ENCODE results near the gene RPLP2. TPM values are rescaled to one million over a fixed set of nuclear protein-coding genes. Genes with fewer than 3 reads are reported as not detected.
A peak's percentile ranks its signal among the peaks of the same experiment; 100 is the strongest.

The RPLP2 gene
- total RNA-seq, 8 experiments from 2014 or later = 1,135 to 2,145 (median 1,757) TPM

GRCh38 chr11:854601-855329 is 45.0 kb downstream of the RPLP2 start:
- in situ Hi-C loops (cut with MboI; ENCODE audit: low pct_unique_long_range_greater_than_20kb in 2 of 9, low sequenced_read_pairs in 9 of 9, unreplicated experiment in 9 of 9) = no loop called here
- H3K4me1 ChIP-seq (replicated peaks in 1 of 2) = peaks cover 72 to 74% of the 10 kb centered on the region in 2 donors
- WGBS, 10 experiments = 41 to 80% methylated on average over 1 to 5 of the region's 20 CpGs; no CpG with 5 or more reads in 8 of the 10 experiments
- peak overlapping the region; percentile 23 to 72 for H3K27ac ChIP-seq
- peak in 5 of 8 experiments; percentile 31 to 55 (median 38) for ATAC-seq (replicated peaks in 6 of 8)
- H3K4me3 ChIP-seq = no peak overlapping the region

GRCh38 chr11:855330-855674 is 45.5 kb downstream of the RPLP2 start:
- no CpG with 5 or more reads among the region's 7 CpGs for whole genome bisulfite sequencing, 10 experiments
- peak overlapping the region; percentile 23 to 72 for H3K27ac ChIP-seq
- ATAC-seq (replicated peaks in 6 of 8) = no peak
- in situ Hi-C loops (cut with MboI; ENCODE audit: low pct_unique_long_range_greater_than_20kb in 2 of 9, low sequenced_read_pairs in 9 of 9, unreplicated experiment in 9 of 9) = no loop called here
- peaks cover 78 to 80% of the 10 kb centered on the region in 2 donors for H3K4me1 ChIP-seq (replicated peaks in 1 of 2)
- no peak overlapping the region for H3K4me3 ChIP-seq

GRCh38 chr11:855796-856195 is 46.0 kb downstream of the RPLP2 start:
- in situ Hi-C loops (cut with MboI; ENCODE audit: low pct_unique_long_range_greater_than_20kb in 2 of 9, low sequenced_read_pairs in 9 of 9, unreplicated experiment in 9 of 9) = no loop called here
- ATAC-seq (replicated peaks in 6 of 8) = no peak
- Histone ChIP-seq H3K4me1 (replicated peaks in 1 of 2) (peaks cover 77 to 78% of the 10 kb centered on the region in 2 donors), H3K4me3 (no peak overlapping the region), H3K27ac (peak overlapping the region in 1 of 2 donors; percentile 72)
- 96 to 100% methylated on average over 2 to 5 of the region's 12 CpGs; no CpG with 5 or more reads in 8 of the 10 experiments for WGBS, 10 experiments

GRCh38 chr11:856397-856796 is 46.6 kb downstream of the RPLP2 start:
- peak overlapping the region in 1 of 2 donors; percentile 36 for H3K27ac ChIP-seq
- peak in 4 of 8 experiments; percentile 4 to 65 (median 40) for ATAC-seq (replicated peaks in 6 of 8)
- 80% methylated on average over 2 of the region's 8 CpGs; no CpG with 5 or more reads in 9 of the 10 experiments for WGBS, 10 experiments
- no peak overlapping the region for H3K4me3 ChIP-seq
- H3K4me1 ChIP-seq (replicated peaks in 1 of 2) = peaks cover 72 to 76% of the 10 kb centered on the region in 2 donors
- in situ Hi-C loops (cut with MboI; ENCODE audit: low pct_unique_long_range_greater_than_20kb in 2 of 9, low sequenced_read_pairs in 9 of 9, unreplicated experiment in 9 of 9) = no loop called here

GRCh38 chr11:858053-858761 is 48.4 kb downstream of the RPLP2 start:
- Histone ChIP-seq H3K4me3 (no peak overlapping the region), H3K27ac (no peak overlapping the region), H3K4me1 (replicated peaks in 1 of 2) (peaks cover 72 to 76% of the 10 kb centered on the region in 2 donors)
- no peak for ATAC-seq (replicated peaks in 6 of 8)
- in situ Hi-C loops (cut with MboI; ENCODE audit: low pct_unique_long_range_greater_than_20kb in 2 of 9, low sequenced_read_pairs in 9 of 9, unreplicated experiment in 9 of 9) = no loop called here
- WGBS, 10 experiments = 71 to 100% methylated on average over 1 to 4 of the region's 27 CpGs; no CpG with 5 or more reads in 8 of the 10 experiments

- H3K27ac ChIP-seq = no peak overlapping the region
- in situ Hi-C loops (cut with MboI; ENCODE audit: low pct_unique_long_range_greater_than_20kb in 2 of 9, low sequenced_read_pairs in 9 of 9, unreplicated experiment in 9 of 9) = no loop called here
- H3K4me1 ChIP-seq (replicated peaks in 1 of 2) = peaks cover 71 to 78% of the 10 kb centered on the region in 2 donors
- no peak overlapping the region for H3K4me3 ChIP-seq
- ATAC-seq (replicated peaks in 6 of 8) = no peak
- WGBS, 10 experiments = no CpG with 5 or more reads among the region's 37 CpGs
Observed at GRCh38 chr11:858762-859339, 49.1 kb downstream of the RPLP2 start.

GRCh38 chr11:859394-860131 is 49.8 kb downstream of the RPLP2 start:
- Histone ChIP-seq H3K27ac (no peak overlapping the region), H3K4me3 (no peak overlapping the region), H3K4me1 (replicated peaks in 1 of 2) (peaks cover 63 to 71% of the 10 kb centered on the region in 2 donors)
- ATAC-seq (replicated peaks in 6 of 8) = peak in 7 of 8 experiments; percentile 3 to 83 (median 57)
- 8 to 40% methylated on average over 1 to 2 of the region's 31 CpGs; no CpG with 5 or more reads in 8 of the 10 experiments for WGBS, 10 experiments
- in situ Hi-C loops (cut with MboI; ENCODE audit: low pct_unique_long_range_greater_than_20kb in 2 of 9, low sequenced_read_pairs in 9 of 9, unreplicated experiment in 9 of 9) = no loop called here

- WGBS, 10 experiments = 69 to 100% (median 95%) methylated on average over 1 to 7 of the region's 21 CpGs; no CpG with 5 or more reads in 7 of the 10 experiments
- Histone ChIP-seq H3K4me3 (no peak overlapping the region), H3K27ac (no peak overlapping the region), H3K4me1 (replicated peaks in 1 of 2) (peaks cover 54 to 62% of the 10 kb centered on the region in 2 donors)
- in situ Hi-C loops (cut with MboI; ENCODE audit: low pct_unique_long_range_greater_than_20kb in 2 of 9, low sequenced_read_pairs in 9 of 9, unreplicated experiment in 9 of 9) = no loop called here
- ATAC-seq (replicated peaks in 6 of 8) = peak in 1 of 8 experiments; percentile 4
Observed at GRCh38 chr11:860234-861104, 50.7 kb downstream of the RPLP2 start.

GRCh38 chr11:861105-861479 is 51.3 kb downstream of the RPLP2 start:
- Histone ChIP-seq H3K4me3 (no peak overlapping the region), H3K27ac (no peak overlapping the region), H3K4me1 (replicated peaks in 1 of 2) (peaks cover 48 to 56% of the 10 kb centered on the region in 2 donors)
- in situ Hi-C loops (cut with MboI; ENCODE audit: low pct_unique_long_range_greater_than_20kb in 2 of 9, low sequenced_read_pairs in 9 of 9, unreplicated experiment in 9 of 9) = no loop called here
- no peak for ATAC-seq (replicated peaks in 6 of 8)
- 100% methylated on average over 1 to 2 of the region's 14 CpGs; no CpG with 5 or more reads in 8 of the 10 experiments for WGBS, 10 experiments

GRCh38 chr11:862081-862661 is 52.4 kb downstream of the RPLP2 start:
- H3K27ac ChIP-seq = peak overlapping the region; percentile 86 to 94
- ATAC-seq (replicated peaks in 6 of 8) = peak; percentile 0 to 48 (median 30)
- H3K4me1 ChIP-seq (replicated peaks in 1 of 2) = peaks cover 37 to 45% of the 10 kb centered on the region in 2 donors
- WGBS, 10 experiments = 0 to 30% methylated on average over 1 to 7 of the region's 20 CpGs; no CpG with 5 or more reads in 8 of the 10 experiments
- in situ Hi-C loops (cut with MboI; ENCODE audit: low pct_unique_long_range_greater_than_20kb in 2 of 9, low sequenced_read_pairs in 9 of 9, unreplicated experiment in 9 of 9) = no loop called here
- H3K4me3 ChIP-seq = peak overlapping the region in 2 of 5 donors; percentile 1 to 24
